Naive B cell (primary cell): Measurements from ENCODE around the gene MAP1LC3B. TPM values are rescaled to one million over a fixed set of nuclear protein-coding genes. Genes with fewer than 3 reads are reported as not detected.

Source experiments
- ATAC-seq, 2 donors: fragments of 150-1000 bp; cut with Tn5 transposase; 2 replicates each; pipeline ENCODE4 v1.10.0; 2021; ENCODE audit warnings: low read depth in 2 of 2, mild to moderate bottlenecking in 2 of 2, moderate library complexity in 2 of 2
- DNase-seq: peaks from one replicate; pipeline ENCODE4 v3.0.0; 2022
- H3K27ac Mint-ChIP-seq, 6 donors: one replicate each; pipeline ENCODE4 v1.8.0; 2020 to 2022; ENCODE audit warnings: mild to moderate bottlenecking in 6 of 6, mixed read lengths in 6 of 6, moderate library complexity in 5 of 6, inconsistent platforms in 2 of 6
- H3K27me3 Mint-ChIP-seq, 3 donors: one replicate each; pipeline ENCODE4 v1.8.0; 2021 to 2022; ENCODE audit warnings: mixed read lengths in 3 of 3, mild to moderate bottlenecking in 1 of 3
- H3K36me3 Mint-ChIP-seq, 2 donors: one replicate each; pipeline ENCODE4 v1.8.0; 2020 to 2022; ENCODE audit warnings: mixed read lengths in 2 of 2, inconsistent platforms in 1 of 2, mild to moderate bottlenecking in 1 of 2
- H3K4me1 Mint-ChIP-seq, 3 donors: one replicate each; pipeline ENCODE4 v1.8.0; 2020 to 2022; ENCODE audit warnings: mixed read lengths in 3 of 3, inconsistent platforms in 1 of 3, mild to moderate bottlenecking in 1 of 3, moderate library complexity in 1 of 3
- H3K4me3 Mint-ChIP-seq, 8 donors: one replicate each; pipeline ENCODE4 v1.8.0; 2020 to 2022; ENCODE audit warnings: mild to moderate bottlenecking in 8 of 8, mixed read lengths in 8 of 8, moderate library complexity in 8 of 8, inconsistent platforms in 2 of 8
- H3K9me3 Mint-ChIP-seq, 7 donors: one replicate each; pipeline ENCODE4 v1.8.0; 2020 to 2022; ENCODE audit warnings: mixed read lengths in 7 of 7, mild to moderate bottlenecking in 5 of 7, inconsistent platforms in 2 of 7, moderate library complexity in 1 of 7
- polyA plus RNA-seq, 6 donors: library from polyadenylated mRNA; unstranded; fragments of 300-500 nt; fragmentation: Illumina TruSeq; gene quantifications; one replicate each; pipeline ENCODE4 v1.2.3, GENCODE V29; 2021; ENCODE audit warnings: low read depth in 6 of 6

MAP1LC3B gene
- polyA plus RNA-seq, 6 donors from 2014 or later = 142 to 196 (median 164) TPM

DNA sequence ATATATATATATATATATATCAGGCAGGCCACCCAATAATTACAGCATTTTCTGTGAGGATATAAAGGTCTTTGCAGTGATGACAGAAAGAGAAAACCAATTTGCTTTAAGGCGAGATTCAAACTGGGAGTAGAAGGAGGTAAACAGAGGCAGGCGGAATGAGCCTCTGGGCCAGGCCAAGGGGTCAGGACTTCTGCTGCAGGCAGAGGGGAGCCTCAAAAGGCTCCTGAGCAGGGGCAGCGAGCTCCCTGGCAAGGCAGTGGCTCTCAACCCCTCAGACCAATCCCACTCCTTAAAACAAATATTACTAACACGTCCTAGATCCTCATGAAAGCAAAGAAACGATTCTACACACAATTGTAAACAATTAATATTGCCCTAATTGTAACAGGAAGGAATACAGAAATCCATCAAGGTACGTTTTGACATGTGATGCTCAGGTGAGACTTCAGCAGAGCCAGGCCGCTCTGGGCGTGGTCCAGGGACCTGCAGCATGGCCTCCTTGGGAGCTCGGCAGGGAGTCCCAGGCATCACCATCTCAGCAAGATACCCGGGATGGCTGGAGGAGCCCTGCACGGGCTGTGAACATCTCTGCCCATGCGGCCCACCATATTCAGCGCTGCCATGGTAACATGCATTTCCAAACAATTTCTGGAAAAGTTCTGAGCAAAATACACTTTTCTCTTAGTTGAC is 27.0 kb upstream of the MAP1LC3B start:
- no peak overlapping the region for H3K4me3 Mint-ChIP-seq

DNA sequence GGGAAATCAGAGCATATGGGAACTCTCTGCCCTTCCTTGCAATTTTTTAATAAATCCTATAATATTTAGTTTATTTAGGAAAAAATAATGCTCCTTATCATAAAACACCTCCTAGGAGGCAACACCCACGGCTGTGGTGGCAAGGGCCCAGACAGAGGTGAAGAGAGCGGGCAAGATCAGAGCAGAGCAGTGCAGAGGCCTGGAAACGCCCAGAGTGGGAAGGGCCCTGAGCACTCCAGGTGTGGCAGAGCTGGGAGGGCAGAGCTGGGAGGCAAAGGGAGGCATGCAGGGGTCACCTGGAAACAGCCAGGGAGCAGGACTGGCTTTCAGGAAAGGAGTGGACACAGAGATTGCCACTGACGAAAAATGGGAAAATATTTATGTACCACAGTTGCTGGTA is 25.8 kb upstream of the MAP1LC3B start:
- no peaks in the 10 kb centered on the region for H3K27me3 Mint-ChIP-seq
- H3K4me1 Mint-ChIP-seq = peaks cover 29 to 51% (median 30%) of the 10 kb centered on the region in 3 donors
- peak overlapping the region in 1 of 6 donors; percentile 32 for H3K27ac Mint-ChIP-seq
- H3K36me3 Mint-ChIP-seq = peaks cover 0 to 19% of the 10 kb centered on the region in 2 donors
- no peak for ATAC-seq
- H3K9me3 Mint-ChIP-seq = no peaks in the 10 kb centered on the region
- DNase-seq = no peak
- peak overlapping the region in 1 of 8 donors; percentile 68 for H3K4me3 Mint-ChIP-seq

More for the DNA sequence above, 27.0 kb upstream of the MAP1LC3B start:
- Mint-ChIP-seq H3K36me3 (peaks cover 0 to 22% of the 10 kb centered on the region in 2 donors), H3K9me3 (no peaks in the 10 kb centered on the region), H3K27me3 (no peaks in the 10 kb centered on the region), H3K27ac (peak overlapping the region in 1 of 6 donors; percentile 65), H3K4me1 (peaks cover 27 to 47% (median 28%) of the 10 kb centered on the region in 3 donors)
- ATAC-seq = no peak
- no peak for DNase-seq

DNA sequence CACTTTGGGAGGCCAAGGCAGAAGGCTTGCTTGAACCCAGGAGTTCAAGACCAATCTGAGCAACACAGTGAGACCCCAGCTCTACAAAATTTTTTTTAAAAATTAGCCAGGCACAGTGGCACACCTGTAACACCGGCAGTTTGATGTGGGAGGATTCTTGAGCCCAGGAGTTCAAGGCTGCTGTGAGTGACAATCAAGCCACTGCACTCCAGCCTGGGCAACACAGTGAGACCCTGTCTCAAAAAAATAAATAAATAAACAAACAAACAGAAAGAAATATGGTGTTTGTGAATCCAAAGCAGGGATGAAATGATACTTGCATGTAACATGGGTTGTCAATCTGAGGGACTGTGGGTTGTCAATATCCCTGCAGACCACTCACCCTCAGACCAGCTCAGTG is 25.2 kb upstream of the MAP1LC3B start:
- ATAC-seq = no peak
- no peaks in the 10 kb centered on the region for H3K9me3 Mint-ChIP-seq
- H3K4me3 Mint-ChIP-seq = no peak overlapping the region
- peaks cover 0 to 19% of the 10 kb centered on the region in 2 donors for H3K36me3 Mint-ChIP-seq
- peaks cover 31 to 51% (median 33%) of the 10 kb centered on the region in 3 donors for H3K4me1 Mint-ChIP-seq
- DNase-seq = no peak
- peak overlapping the region in 1 of 6 donors; percentile 32 for H3K27ac Mint-ChIP-seq
- H3K27me3 Mint-ChIP-seq = no peaks in the 10 kb centered on the region

- DNase-seq (no peak), ATAC-seq (no peak)
- Mint-ChIP-seq H3K36me3 (peaks cover 0 to 19% of the 10 kb centered on the region in 2 donors), H3K4me1 (peaks cover 31 to 51% (median 33%) of the 10 kb centered on the region in 3 donors), H3K4me3 (no peak overlapping the region), H3K27me3 (no peaks in the 10 kb centered on the region), H3K9me3 (no peaks in the 10 kb centered on the region), H3K27ac (peak overlapping the region in 1 of 6 donors; percentile 85)
Observed at GRCh38 chr16:87367529-87367928, 24.6 kb upstream of the MAP1LC3B start.

- Mint-ChIP-seq H3K9me3 (no peaks in the 10 kb centered on the region), H3K27ac (peak overlapping the region in 4 of 6 donors; percentile 7 to 62 (median 15)), H3K36me3 (peaks cover 0 to 19% of the 10 kb centered on the region in 2 donors), H3K4me1 (peaks cover 31 to 51% (median 33%) of the 10 kb centered on the region in 3 donors), H3K27me3 (no peaks in the 10 kb centered on the region), H3K4me3 (peak overlapping the region in 3 of 8 donors; percentile 32 to 71 (median 65))
- DNase-seq (peak; percentile 46), ATAC-seq (peak in 1 of 2 donors; percentile 87)
Observed at GRCh38 chr16:87368029-87368770, 23.9 kb upstream of the MAP1LC3B start.

DNA sequence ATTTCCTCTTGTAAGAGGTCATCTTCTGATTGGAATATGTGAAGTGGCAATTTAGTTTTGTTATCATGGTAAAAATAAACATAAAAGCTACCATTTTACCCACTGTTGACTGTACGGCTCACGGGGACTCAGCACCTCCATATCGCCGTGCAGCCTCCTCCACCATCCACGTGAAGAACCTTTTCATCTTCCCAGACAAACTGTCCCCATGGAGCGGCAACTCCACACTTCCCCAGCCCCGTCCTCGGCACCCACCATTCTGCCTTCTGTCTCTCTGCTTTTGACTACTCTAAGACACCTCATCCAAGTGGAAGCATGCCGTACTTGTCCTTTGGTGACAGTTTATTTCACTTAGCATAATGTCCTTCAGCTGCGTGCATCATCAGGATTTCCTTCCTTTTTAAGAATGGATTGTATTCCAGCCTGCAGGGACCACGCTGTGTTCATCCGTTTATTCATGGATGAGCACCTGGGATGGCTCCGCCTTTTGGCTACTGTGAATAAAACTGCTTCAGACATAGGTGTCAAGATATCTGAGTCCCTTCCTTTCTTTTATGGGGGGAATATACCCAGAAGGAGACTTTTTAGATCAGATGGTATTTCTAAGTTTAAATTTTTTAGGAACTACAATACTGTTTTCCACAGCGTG is 22.9 kb upstream of the MAP1LC3B start:
- Mint-ChIP-seq H3K4me3 (peak overlapping the region in 2 of 8 donors; percentile 2 to 73), H3K27ac (no peak overlapping the region), H3K4me1 (peaks cover 32 to 46% (median 35%) of the 10 kb centered on the region in 3 donors), H3K36me3 (peaks cover 0 to 15% of the 10 kb centered on the region in 2 donors), H3K27me3 (no peaks in the 10 kb centered on the region), H3K9me3 (no peaks in the 10 kb centered on the region)
- ATAC-seq = no peak
- no peak for DNase-seq

DNA sequence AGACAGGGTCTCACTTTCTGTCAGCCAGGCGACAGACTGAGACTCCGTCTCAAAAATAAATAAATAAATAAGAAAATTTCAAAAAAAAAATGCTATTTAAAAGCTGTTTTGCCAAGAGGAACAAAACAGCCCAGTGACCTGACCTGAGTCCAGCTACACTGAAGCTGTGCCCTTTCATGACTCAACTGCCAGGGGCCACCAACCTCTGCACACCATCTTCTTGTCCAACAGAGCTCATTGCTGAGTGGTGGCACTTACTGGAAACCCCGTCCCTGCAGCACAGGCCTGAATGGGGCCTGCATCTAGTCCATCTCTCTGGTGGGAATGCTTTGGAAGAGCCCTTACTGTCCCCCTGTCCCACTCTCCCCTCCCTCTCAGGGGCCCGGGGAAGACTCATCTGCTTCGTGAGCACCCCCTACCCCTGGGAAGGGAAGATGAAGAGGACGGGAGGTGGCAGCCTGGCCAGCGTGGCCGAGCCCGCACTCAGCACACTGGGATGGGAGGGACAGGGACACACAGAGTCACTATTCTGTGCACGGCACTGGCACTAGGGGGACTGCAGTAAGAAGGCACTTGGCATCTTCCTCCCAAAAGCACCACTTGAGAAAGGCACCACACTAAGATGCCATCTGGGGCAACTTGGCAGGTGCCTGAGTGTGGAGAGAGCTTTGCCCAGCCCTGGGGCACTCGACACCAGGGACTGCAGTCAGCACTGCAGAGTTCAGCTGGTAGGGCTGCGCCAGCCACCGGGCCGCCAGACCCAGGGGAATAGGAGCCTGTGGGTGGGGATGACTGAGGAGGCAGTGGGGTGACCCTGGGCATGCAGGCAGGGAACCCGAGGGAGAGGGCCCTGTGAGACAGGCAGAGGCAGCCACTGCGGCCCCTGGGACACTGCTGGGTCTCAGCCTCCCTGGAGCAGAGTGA is 22.1 kb upstream of the MAP1LC3B start:
- no peaks in the 10 kb centered on the region for H3K27me3 Mint-ChIP-seq
- peaks cover 0 to 11% of the 10 kb centered on the region in 2 donors for H3K36me3 Mint-ChIP-seq
- ATAC-seq (no peak), DNase-seq (no peak)
- H3K4me3 Mint-ChIP-seq = peak overlapping the region in 1 of 8 donors; percentile 35
- H3K27ac Mint-ChIP-seq = peak overlapping the region in 1 of 6 donors; percentile 10
- H3K9me3 Mint-ChIP-seq = no peaks in the 10 kb centered on the region
- peaks cover 30 to 42% (median 30%) of the 10 kb centered on the region in 3 donors for H3K4me1 Mint-ChIP-seq

DNA sequence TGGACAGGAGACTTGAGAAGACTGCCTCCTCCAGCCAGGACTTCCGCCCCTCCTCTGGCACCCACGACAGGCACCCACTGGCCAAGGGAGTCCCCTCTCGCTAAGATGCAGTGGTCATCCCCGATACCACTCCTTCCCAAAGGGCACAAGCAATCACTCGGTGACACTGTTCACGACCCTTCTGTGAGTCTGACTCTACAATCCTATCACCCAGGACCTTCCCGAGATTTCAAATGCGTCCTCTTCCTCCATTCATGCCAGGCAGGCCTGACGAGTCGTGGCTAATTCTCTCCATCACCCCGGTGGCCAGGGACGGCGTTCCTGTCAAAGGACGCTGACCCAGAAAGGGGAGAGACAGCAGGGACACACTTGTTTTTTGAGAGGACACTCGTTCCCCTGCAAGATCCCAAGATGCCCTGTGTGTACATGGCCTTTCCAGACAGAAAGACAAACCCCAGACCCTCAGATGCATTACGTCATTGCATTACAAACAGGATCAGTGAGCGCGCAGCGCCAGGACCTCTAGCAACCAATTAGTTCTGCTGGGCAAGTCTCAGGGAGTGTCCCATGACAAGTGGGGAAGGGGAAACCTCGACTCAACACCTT is 20.8 kb upstream of the MAP1LC3B start:
- no peak for DNase-seq
- H3K4me3 Mint-ChIP-seq = no peak overlapping the region
- no peaks in the 10 kb centered on the region for H3K27me3 Mint-ChIP-seq
- H3K27ac Mint-ChIP-seq = no peak overlapping the region
- H3K4me1 Mint-ChIP-seq = peaks cover 29 to 46% (median 32%) of the 10 kb centered on the region in 3 donors
- peaks cover 0 to 2% of the 10 kb centered on the region in 2 donors for H3K36me3 Mint-ChIP-seq
- no peaks in the 10 kb centered on the region for H3K9me3 Mint-ChIP-seq
- ATAC-seq = no peak

DNA sequence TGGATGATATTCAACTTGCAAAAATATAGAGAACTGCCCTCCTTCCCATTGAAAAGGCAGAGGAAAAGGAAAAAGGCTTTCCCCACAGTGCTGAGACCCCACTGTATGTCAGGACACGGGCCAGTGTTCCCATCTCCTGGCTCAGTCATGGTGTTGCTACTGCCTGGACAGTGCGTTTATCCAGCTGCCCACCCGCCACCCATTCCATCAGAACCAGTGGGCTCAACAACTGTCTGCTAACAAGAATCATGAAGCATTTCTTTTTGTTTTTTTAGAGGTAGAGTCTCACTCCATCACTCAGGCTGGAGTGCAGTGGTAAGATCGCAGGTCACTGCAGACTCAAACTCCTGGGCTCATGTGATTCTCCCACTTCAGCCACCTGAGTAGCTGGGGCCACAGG is 19.8 kb upstream of the MAP1LC3B start:
- H3K27ac Mint-ChIP-seq = no peak overlapping the region
- DNase-seq = no peak
- H3K36me3 Mint-ChIP-seq = no peaks in the 10 kb centered on the region
- ATAC-seq = no peak
- no peaks in the 10 kb centered on the region for H3K9me3 Mint-ChIP-seq
- H3K27me3 Mint-ChIP-seq = no peaks in the 10 kb centered on the region
- H3K4me1 Mint-ChIP-seq = peaks cover 27 to 45% (median 35%) of the 10 kb centered on the region in 3 donors
- H3K4me3 Mint-ChIP-seq = no peak overlapping the region

DNA sequence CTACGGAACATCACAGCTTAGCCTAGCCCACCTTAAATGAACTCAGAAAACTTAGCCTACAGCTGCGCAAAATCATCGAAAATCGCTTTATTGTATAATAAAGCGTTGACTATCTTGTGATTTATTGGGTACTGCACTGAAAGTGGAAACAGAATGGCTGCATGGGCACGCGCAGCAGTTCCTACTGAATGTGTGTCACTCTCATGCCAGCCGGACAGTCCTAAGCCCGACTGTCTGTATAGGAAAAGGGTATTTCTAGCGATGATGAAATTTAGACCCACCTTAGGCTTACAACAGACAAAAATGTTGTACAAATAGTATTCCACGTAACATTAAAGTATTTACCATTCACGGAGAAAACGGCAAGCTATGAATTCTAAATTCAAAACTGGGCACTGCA is 17.8 kb upstream of the MAP1LC3B start:
- Mint-ChIP-seq H3K4me1 (peaks cover 19 to 25% (median 25%) of the 10 kb centered on the region in 3 donors), H3K27me3 (no peaks in the 10 kb centered on the region), H3K27ac (no peak overlapping the region), H3K4me3 (no peak overlapping the region), H3K36me3 (no peaks in the 10 kb centered on the region), H3K9me3 (no peaks in the 10 kb centered on the region)
- ATAC-seq (no peak), DNase-seq (no peak)

- DNase-seq (no peak), ATAC-seq (no peak)
- Mint-ChIP-seq H3K4me1 (peaks cover 18 to 26% (median 19%) of the 10 kb centered on the region in 3 donors), H3K9me3 (no peaks in the 10 kb centered on the region), H3K36me3 (no peaks in the 10 kb centered on the region), H3K27me3 (no peaks in the 10 kb centered on the region), H3K27ac (peak overlapping the region in 1 of 6 donors; percentile 60), H3K4me3 (no peak overlapping the region)
Observed at GRCh38 chr16:87375426-87376135, 16.6 kb upstream of the MAP1LC3B start.

GRCh38 chr16:87376660-87377059 is 15.5 kb upstream of the MAP1LC3B start:
- Mint-ChIP-seq H3K4me3 (no peak overlapping the region), H3K27me3 (no peaks in the 10 kb centered on the region), H3K27ac (no peak overlapping the region), H3K9me3 (no peaks in the 10 kb centered on the region), H3K36me3 (no peaks in the 10 kb centered on the region), H3K4me1 (peaks cover 19 to 31% (median 29%) of the 10 kb centered on the region in 3 donors)
- ATAC-seq = no peak
- DNase-seq = no peak
